Ovary (tissue), 3 donors: ENCODE measurements around the gene SPECC1.

Experiments
- EP300 ChIP-seq: sonication (generic); formaldehyde crosslinking; IDR thresholded peaks from one replicate; pipeline ENCODE4 v1.6.1; 2017; ENCODE audit warnings: antibody characterized with exemption
- POLR2A ChIP-seq: fragments of 450-650 bp; IDR thresholded peaks from one replicate; pipeline ENCODE4 v1.6.1; 2017; ENCODE audit warnings: antibody characterized with exemption, mild to moderate bottlenecking, moderate library complexity
- TF ChIP-seq, protein P1 (sequence below), 3 donors: fragments of 450-650 bp in 2 of 3; fragments of 200-600 bp in 1 of 3; IDR thresholded peaks; one replicate each; pipeline versions ENCODE4 v1.5.1 to v1.8.0; 2016 to 2022; ENCODE audit warnings: antibody characterized with exemption in 3 of 3, mild to moderate bottlenecking in 1 of 3
- donor health status: DM: no; HTN: no; CAD: no.

DNA sequence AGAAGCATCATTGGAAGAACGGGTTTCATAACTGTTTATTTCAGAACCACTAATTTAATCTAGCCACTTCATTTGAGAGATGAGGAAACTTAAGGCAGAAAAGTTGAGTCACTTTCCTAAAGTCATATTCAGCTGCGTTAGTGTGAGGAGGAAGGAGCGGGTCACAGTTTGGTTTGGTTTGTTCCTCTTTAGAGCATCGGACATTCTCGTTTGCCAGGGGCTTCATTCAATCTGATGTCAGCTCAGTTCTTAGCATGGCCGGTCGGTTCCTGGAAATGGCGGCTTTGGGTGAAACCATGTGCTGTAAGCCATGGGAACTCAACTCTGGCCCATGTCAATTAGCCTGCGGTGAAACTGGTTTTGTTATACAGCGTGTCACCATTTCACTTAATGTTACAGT is 271.7 kb downstream of the SPECC1 start:
- TF ChIP-seq, protein P1, sequence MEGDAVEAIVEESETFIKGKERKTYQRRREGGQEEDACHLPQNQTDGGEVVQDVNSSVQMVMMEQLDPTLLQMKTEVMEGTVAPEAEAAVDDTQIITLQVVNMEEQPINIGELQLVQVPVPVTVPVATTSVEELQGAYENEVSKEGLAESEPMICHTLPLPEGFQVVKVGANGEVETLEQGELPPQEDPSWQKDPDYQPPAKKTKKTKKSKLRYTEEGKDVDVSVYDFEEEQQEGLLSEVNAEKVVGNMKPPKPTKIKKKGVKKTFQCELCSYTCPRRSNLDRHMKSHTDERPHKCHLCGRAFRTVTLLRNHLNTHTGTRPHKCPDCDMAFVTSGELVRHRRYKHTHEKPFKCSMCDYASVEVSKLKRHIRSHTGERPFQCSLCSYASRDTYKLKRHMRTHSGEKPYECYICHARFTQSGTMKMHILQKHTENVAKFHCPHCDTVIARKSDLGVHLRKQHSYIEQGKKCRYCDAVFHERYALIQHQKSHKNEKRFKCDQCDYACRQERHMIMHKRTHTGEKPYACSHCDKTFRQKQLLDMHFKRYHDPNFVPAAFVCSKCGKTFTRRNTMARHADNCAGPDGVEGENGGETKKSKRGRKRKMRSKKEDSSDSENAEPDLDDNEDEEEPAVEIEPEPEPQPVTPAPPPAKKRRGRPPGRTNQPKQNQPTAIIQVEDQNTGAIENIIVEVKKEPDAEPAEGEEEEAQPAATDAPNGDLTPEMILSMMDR (IDR thresholded peaks at IDR 0.05), result no peak
- TF ChIP-seq POLR2A (no peak), EP300 (no peak)
